Measurements from ENCODE around the gene MEF2A. TPM values are rescaled to one million over a fixed set of nuclear protein-coding genes. Genes with fewer than 3 reads are reported as not detected.

Gene MEF2A
- total RNA-seq, 1 donor from 2014 or later = 46.3 TPM

GRCh38 chr15:99682455-99682854 is 116.7 kb downstream of the MEF2A start:
- no peaks in the 10 kb centered on the region for H3K27me3 Mint-ChIP-seq (ENCODE audit: low read depth, unreplicated experiment)
- TF ChIP-seq EZH2 (IDR thresholded peaks at IDR 0.05; ENCODE audit: insufficient read depth, low read length) (no peak), CTCF (IDR thresholded peaks at IDR 0.05; ENCODE audit: insufficient read depth, low read depth, low read length) (no peak)
- no peaks in the 10 kb centered on the region for H3K9me3 ChIP-seq (ENCODE audit: insufficient read depth, low read depth, low read length)
- H3K27me3 ChIP-seq (ENCODE audit: insufficient read depth, low read length) = no peaks in the 10 kb centered on the region
- peak overlapping the region; percentile 71 for H3K27ac ChIP-seq (ENCODE audit: low read depth, low read length)
- H3K79me2 ChIP-seq (ENCODE audit: insufficient read depth, low read length) = peaks cover 9% of the 10 kb centered on the region
- FAIRE-seq (no peak), DNase-seq (ENCODE audit: low read depth) (peak; percentile 90)
- H3K4me3 Mint-ChIP-seq (ENCODE audit: unreplicated experiment) = no peak overlapping the region
- H3K4me1 ChIP-seq (ENCODE audit: insufficient read depth, low read length) = peaks cover 13% of the 10 kb centered on the region
- H3K9ac ChIP-seq (ENCODE audit: low read length) = peak overlapping the region; percentile 42
- H3K4me1 Mint-ChIP-seq (ENCODE audit: low read depth, unreplicated experiment) = peaks cover 18% of the 10 kb centered on the region
- H2AFZ ChIP-seq (ENCODE audit: low read depth, low read length) = no peak overlapping the region
- peak overlapping the region; percentile 71 for H3K27ac Mint-ChIP-seq (ENCODE audit: unreplicated experiment)
- peak overlapping the region; percentile 54 for H3K4me2 ChIP-seq (ENCODE audit: low read length)
- peaks cover 7% of the 10 kb centered on the region for H3K9me3 Mint-ChIP-seq (ENCODE audit: unreplicated experiment)
- no peaks in the 10 kb centered on the region for H4K20me1 ChIP-seq (ENCODE audit: insufficient read depth, low read length)
- peaks cover 10% of the 10 kb centered on the region for H3K36me3 ChIP-seq (ENCODE audit: insufficient read depth, low read length)
- peaks cover 30% of the 10 kb centered on the region for H3K36me3 Mint-ChIP-seq (ENCODE audit: low read depth, unreplicated experiment)
- no peak overlapping the region for H3K4me3 ChIP-seq (ENCODE audit: insufficient read depth, low read depth, low read length)

- Mint-ChIP-seq H3K27me3 (ENCODE audit: low read depth, unreplicated experiment) (no peaks in the 10 kb centered on the region), H3K27ac (ENCODE audit: unreplicated experiment) (peak overlapping the region; percentile 96), H3K4me1 (ENCODE audit: low read depth, unreplicated experiment) (peaks cover 17% of the 10 kb centered on the region), H3K4me3 (ENCODE audit: unreplicated experiment) (peak overlapping the region; percentile 25), H3K9me3 (ENCODE audit: unreplicated experiment) (peaks cover 10% of the 10 kb centered on the region), H3K36me3 (ENCODE audit: low read depth, unreplicated experiment) (peaks cover 30% of the 10 kb centered on the region)
- FAIRE-seq (no peak), DNase-seq (ENCODE audit: low read depth) (peak; percentile 78)
- no peak overlapping the region for H2AFZ ChIP-seq (ENCODE audit: low read depth, low read length)
- no peaks in the 10 kb centered on the region for H3K9me3 ChIP-seq (ENCODE audit: insufficient read depth, low read depth, low read length)
- H3K4me1 ChIP-seq (ENCODE audit: insufficient read depth, low read length) = peaks cover 13% of the 10 kb centered on the region
- peak overlapping the region; percentile 36 for H3K9ac ChIP-seq (ENCODE audit: low read length)
- H4K20me1 ChIP-seq (ENCODE audit: insufficient read depth, low read length) = no peaks in the 10 kb centered on the region
- no peak for TF ChIP-seq EZH2 (IDR thresholded peaks at IDR 0.05; ENCODE audit: insufficient read depth, low read length)
- TF ChIP-seq CTCF (IDR thresholded peaks at IDR 0.05; ENCODE audit: insufficient read depth, low read depth, low read length) = no peak
- H3K79me2 ChIP-seq (ENCODE audit: insufficient read depth, low read length) = peaks cover 9% of the 10 kb centered on the region
- peak overlapping the region; percentile 54 for H3K4me2 ChIP-seq (ENCODE audit: low read length)
- H3K36me3 ChIP-seq (ENCODE audit: insufficient read depth, low read length) = peaks cover 9% of the 10 kb centered on the region
- peak overlapping the region; percentile 71 for H3K27ac ChIP-seq (ENCODE audit: low read depth, low read length)
- H3K4me3 ChIP-seq (ENCODE audit: insufficient read depth, low read depth, low read length) = no peak overlapping the region
- H3K27me3 ChIP-seq (ENCODE audit: insufficient read depth, low read length) = no peaks in the 10 kb centered on the region
These were observed 117.4 kb downstream of the MEF2A start for GRCh38 chr15:99683000-99683670.

- Mint-ChIP-seq H3K4me1 (ENCODE audit: low read depth, unreplicated experiment) (peaks cover 17% of the 10 kb centered on the region), H3K27me3 (ENCODE audit: low read depth, unreplicated experiment) (no peaks in the 10 kb centered on the region), H3K4me3 (ENCODE audit: unreplicated experiment) (no peak overlapping the region), H3K27ac (ENCODE audit: unreplicated experiment) (no peak overlapping the region), H3K9me3 (ENCODE audit: unreplicated experiment) (peaks cover 10% of the 10 kb centered on the region), H3K36me3 (ENCODE audit: low read depth, unreplicated experiment) (peaks cover 33% of the 10 kb centered on the region)
- Histone ChIP-seq H3K9me3 (ENCODE audit: insufficient read depth, low read depth, low read length) (no peaks in the 10 kb centered on the region), H2AFZ (ENCODE audit: low read depth, low read length) (no peak overlapping the region), H3K79me2 (ENCODE audit: insufficient read depth, low read length) (peaks cover 9% of the 10 kb centered on the region), H3K4me1 (ENCODE audit: insufficient read depth, low read length) (peaks cover 13% of the 10 kb centered on the region), H3K36me3 (ENCODE audit: insufficient read depth, low read length) (peaks cover 11% of the 10 kb centered on the region), H3K27ac (ENCODE audit: low read depth, low read length) (no peak overlapping the region), H4K20me1 (ENCODE audit: insufficient read depth, low read length) (no peaks in the 10 kb centered on the region), H3K27me3 (ENCODE audit: insufficient read depth, low read length) (no peaks in the 10 kb centered on the region), H3K4me2 (ENCODE audit: low read length) (no peak overlapping the region), H3K9ac (ENCODE audit: low read length) (no peak overlapping the region), H3K4me3 (ENCODE audit: insufficient read depth, low read depth, low read length) (no peak overlapping the region)
- DNase-seq (ENCODE audit: low read depth) (no peak), FAIRE-seq (no peak)
- TF ChIP-seq EZH2 (IDR thresholded peaks at IDR 0.05; ENCODE audit: insufficient read depth, low read length) (no peak), CTCF (IDR thresholded peaks at IDR 0.05; ENCODE audit: insufficient read depth, low read depth, low read length) (no peak)
These were observed 120.5 kb downstream of the MEF2A start for GRCh38 chr15:99686290-99686689.
